Mammary epithelial cell (primary cell): ENCODE measurements around the gene HIC2.
"Not testable (repeated sequence)": the region's sequence is repeated elsewhere in the genome, so short reads cannot be mapped to it uniquely, and the experiment has no call there.

Experiments used
- CTCF ChIP-seq, 2 donors: IDR thresholded peaks in 1 of 2; conservative IDR thresholded peaks in 1 of 2; 2 replicates each; pipeline ENCODE4 v1.5.1; 2011 to 2012; ENCODE audit warnings: inconsistent platforms in 2 of 2, low read length in 2 of 2, mild to moderate bottlenecking in 2 of 2, control low read depth in 1 of 2, low read depth in 1 of 2; ENCODE audit not compliant: insufficient read depth in 1 of 2; ENCODE audit errors: extremely low read depth in 1 of 2
- EZH2 ChIP-seq: IDR thresholded peaks from 2 replicates; pipeline ENCODE4 v1.6.1; 2012; ENCODE audit warnings: low read length, inconsistent platforms, borderline replicate concordance

DNA sequence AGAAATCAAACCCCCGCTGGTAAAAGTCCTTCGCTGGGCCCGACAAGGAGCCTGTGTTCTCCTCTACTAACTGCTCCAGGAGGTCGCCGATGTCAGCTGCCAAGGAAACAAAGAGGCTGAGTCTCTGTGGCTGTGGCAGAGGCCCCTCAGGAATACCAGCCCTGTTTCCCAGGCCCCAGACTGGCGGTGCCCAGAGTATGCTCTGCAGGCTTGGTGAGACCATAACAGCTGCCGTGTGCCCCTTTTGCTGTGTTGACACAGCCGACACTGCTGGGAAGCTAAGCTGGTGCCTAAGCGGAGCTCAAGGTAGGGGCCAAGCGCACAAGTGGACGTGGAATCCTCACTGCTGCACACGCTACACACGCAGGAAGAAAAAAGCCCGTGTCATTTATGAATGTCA lies 66.9 kb downstream of the HIC2 start:
- not testable (repeated sequence) for TF ChIP-seq CTCF (conservative IDR thresholded peaks at IDR 0.05 in 1 of 2, IDR thresholded peaks at IDR 0.05 in 1 of 2; ENCODE audit: extremely low read depth in 1 of 2, insufficient read depth in 1 of 2, low read depth in 1 of 2, low read length in 2 of 2); EZH2
